GM18517 (cell line): ENCODE results near the gene PPA2.
"Not testable (repeated sequence)": the region's sequence is repeated elsewhere in the genome, so short reads cannot be mapped to it uniquely, and the experiment has no call there.

Source experiments
- ATAC-seq: cut with Tn5 transposase; IDR thresholded peaks from one replicate; pipeline ENCODE4 v1.9.1; 2021; ENCODE audit warnings: mild to moderate bottlenecking, moderate library complexity; ENCODE audit not compliant: unreplicated experiment

Gene PPA2

DNA sequence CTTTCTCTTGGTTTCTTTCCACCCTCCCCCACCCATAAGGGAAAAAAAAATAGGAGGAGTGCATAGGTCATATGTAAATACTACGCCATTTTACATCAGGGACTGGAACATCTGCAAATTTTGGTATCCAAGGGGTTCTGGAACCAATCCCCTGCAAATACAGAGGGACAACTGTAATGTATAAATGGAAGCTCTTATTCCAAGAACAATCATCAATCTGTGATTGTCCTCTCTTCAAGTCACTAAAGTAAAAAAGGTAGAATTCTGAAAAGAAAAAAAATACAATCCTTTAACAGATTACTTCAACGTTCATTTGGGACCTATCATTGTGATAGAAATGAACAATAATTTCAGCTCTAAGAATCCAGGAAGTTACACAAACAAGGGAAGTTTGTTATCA, 13.6 kb downstream of the PPA2 start:
- no peak for ATAC-seq

DNA sequence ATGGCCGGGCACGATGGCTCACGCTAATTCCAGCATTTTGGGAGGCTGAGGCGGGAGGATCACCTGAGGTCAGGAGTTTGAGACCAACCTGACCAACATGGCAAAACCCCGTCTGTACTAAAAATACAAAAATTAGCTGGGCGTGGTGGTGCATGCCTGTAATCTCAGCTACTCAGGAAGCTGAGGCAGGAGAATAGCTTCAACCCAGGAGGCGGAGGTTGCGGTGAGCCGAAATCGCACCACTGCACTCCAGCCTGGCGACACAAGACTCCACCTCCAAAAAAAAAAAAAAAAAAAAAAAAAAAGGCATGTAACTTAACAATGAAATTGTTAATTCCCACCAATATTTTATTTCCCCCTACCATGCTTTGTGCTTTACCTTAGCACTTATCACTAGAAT, 15.3 kb downstream of the PPA2 start:
- ATAC-seq: not testable (repeated sequence)

- ATAC-seq: no peak
Observed at GRCh38 chr4:105458001-105458400, 15.9 kb downstream of the PPA2 start.

DNA sequence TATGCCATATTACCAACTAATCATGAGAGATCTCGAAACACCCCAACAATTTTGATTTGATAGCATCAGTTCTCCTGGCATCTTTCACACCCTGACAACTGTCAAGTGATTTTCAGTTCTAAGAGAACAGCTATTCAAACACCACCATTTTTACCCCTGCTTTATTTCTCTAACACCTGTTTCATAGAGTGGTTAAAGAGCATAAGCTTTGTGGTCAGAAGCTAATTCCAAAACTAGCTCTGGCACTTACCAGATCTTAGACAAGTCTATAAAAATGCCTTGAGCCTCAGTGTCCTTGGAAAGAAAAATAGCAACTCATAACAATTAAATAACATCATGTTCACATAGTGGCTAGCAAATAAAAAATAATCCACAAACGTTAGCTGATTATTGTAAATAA, 17.9 kb downstream of the PPA2 start:
- ATAC-seq: no peak

- no peak for ATAC-seq
Observed at GRCh38 chr4:105455182-105455581, 18.7 kb downstream of the PPA2 start.

DNA sequence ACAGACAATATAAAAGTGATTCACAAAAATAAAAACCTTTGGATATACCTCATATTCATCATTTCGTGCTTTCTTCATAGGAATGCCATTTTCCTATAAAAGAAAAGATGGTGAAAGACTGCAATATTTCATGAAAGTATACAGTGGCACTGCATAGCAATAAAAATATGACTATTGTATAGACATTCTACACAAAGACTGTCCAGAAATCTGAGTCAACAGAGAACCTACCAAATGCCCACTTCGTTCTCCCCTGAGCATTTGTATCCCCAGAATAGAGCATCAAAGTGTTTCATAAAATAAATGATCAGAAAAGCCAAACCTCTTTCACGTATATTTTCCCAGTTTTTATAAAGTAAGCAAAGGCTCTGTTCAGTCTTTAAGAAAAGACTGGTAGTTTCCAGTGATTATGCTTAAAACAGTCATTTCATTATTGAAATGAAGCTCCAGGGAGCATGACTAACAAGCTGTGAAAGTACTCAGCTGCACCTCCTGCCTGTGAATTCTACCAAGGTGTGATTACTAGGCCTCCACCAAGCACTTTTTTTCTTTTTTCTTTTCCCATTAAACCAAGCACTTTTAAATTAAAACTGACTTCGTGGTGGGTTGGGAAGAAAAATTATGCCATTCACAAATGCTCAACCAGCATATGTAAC, 20.2 kb downstream of the PPA2 start:
- peak; percentile 82 for ATAC-seq

- no peak for ATAC-seq
Observed at GRCh38 chr4:105451346-105451745, 22.5 kb downstream of the PPA2 start.

GRCh38 chr4:105440890-105441289, 33.0 kb downstream of the PPA2 start:
- ATAC-seq: no peak

DNA sequence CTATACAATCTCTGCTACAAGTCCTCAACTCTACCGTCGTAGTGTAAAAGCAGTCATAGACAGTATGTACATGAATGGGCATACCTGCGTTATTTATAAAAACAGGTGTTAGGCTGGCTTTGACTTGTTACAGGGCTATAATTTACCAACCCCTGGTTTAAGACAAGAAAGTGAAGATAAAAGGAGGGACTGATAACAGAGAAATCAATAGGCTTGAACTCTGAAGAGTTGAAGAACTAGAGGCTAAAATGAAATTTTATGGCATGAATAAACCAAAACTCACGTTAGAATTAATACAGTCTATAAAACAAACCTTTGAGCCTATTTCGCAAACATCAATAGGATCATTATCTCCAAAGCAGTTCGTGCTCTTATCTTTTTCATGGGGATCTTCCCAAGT, 36.2 kb downstream of the PPA2 start:
- no peak for ATAC-seq

GRCh38 chr4:105436414-105436813, 37.4 kb downstream of the PPA2 start:
- ATAC-seq: no peak

- no peak for ATAC-seq
Observed at GRCh38 chr4:105434940-105435339, 38.9 kb downstream of the PPA2 start.

- ATAC-seq: no peak
Observed at GRCh38 chr4:105433421-105433820, 40.4 kb downstream of the PPA2 start.

GRCh38 chr4:105432438-105432837, 41.4 kb downstream of the PPA2 start:
- ATAC-seq: no peak

DNA sequence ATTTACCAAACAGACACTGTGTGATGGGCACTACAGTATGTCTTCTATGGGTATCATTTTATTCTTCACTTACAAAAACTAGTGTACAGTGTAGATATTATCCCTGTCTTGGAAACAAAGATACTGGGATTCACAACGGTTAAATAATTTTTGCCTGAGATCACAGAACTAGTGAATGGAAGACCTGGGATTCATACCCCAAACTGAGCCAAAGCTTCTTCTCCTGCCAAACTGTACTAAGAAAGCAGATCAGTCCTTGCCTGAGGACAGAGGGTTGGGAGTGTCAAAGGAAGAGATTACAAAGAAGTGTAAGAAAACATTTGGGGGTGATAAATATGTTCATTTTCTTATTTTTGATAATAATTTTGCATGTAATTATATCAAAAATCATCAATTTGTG, 43.1 kb downstream of the PPA2 start:
- ATAC-seq: no peak

GRCh38 chr4:105426187-105426897, 47.5 kb downstream of the PPA2 start:
- ATAC-seq: no peak

DNA sequence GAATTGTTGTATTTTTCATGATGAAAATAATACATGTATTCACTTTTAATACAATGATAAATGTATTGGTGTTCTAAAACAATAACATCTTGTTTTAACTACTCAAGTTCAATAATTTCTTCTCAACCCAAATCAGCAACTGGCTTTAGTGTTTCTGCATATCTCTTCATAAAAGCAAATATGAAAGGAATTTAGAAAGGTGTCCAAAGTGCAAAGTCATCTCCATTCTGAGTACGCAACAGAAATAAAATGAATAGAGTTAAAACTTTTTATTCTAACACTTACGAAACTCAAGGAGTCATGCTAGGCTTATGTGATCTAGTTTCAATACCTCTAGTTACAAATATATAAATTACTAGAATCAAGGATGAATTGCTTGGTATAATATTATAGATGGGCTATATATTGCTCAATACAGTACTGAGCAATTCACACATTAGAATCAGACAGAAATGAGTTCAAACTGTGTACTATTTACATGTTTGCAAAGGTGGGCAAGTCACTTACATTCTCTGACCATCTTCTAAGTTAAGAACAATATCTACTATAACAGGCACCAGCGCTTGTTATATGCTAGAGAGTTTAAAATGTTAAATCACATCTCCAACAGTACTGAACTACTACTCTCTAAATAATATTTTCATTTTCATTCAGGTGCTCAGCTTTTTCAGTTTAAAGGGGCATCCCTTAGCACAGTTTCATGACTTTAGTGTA, 51.5 kb downstream of the PPA2 start:
- no peak for ATAC-seq

DNA sequence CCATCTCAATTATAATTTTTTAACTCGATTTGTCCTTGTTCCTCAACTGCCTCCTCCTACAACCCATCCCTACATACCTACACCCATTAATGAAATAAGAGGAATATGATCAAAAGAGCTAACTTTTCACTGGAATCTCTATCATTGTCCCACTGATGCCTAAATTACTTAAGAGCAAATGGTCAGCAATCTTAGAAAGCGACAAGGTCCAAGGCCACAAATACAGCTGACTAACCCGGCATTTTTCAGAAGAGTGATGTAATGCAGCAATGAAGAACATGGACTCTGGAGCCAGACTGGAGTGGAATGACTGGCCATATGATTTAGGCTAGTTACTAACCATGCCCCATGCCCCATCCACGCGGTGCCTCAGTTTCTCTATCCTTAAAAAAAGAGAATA, 56.2 kb downstream of the PPA2 start:
- no peak for ATAC-seq

GRCh38 chr4:105415281-105415744, 58.5 kb downstream of the PPA2 start:
- ATAC-seq: no peak

DNA sequence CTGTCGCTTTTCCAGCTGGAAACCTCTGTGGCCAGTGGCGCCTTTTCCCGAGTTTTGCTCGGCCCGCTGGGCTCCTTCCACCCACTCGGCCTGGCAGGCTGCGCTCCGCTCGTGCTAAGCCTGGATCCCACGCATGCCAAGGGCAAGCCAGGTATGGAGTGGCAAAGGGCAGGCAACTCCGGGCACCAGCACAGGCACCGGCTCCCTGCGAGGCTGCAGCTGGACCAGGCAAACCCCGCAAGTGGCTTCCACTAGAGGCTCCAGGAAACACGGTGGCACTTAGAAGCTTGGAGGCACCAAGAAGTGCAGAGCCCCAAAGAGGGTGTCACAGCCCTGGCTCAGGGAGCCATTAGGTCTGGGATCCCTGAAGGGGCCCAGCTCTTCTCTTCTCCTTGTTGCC, 59.5 kb downstream of the PPA2 start:
- no peak for ATAC-seq

GRCh38 chr4:105409135-105409534, 64.7 kb downstream of the PPA2 start:
- ATAC-seq: not testable (repeated sequence)

- no peak for ATAC-seq
Observed at GRCh38 chr4:105400901-105401677, 72.8 kb downstream of the PPA2 start.
